ENCODE results near the gene BMPR1A. TPM values are rescaled to one million over a fixed set of nuclear protein-coding genes. Genes with fewer than 3 reads are reported as not detected.

Gene BMPR1A
- total RNA-seq, 4 donors from 2014 or later, result 29.3 to 45.2 (median 38.0) TPM

DNA sequence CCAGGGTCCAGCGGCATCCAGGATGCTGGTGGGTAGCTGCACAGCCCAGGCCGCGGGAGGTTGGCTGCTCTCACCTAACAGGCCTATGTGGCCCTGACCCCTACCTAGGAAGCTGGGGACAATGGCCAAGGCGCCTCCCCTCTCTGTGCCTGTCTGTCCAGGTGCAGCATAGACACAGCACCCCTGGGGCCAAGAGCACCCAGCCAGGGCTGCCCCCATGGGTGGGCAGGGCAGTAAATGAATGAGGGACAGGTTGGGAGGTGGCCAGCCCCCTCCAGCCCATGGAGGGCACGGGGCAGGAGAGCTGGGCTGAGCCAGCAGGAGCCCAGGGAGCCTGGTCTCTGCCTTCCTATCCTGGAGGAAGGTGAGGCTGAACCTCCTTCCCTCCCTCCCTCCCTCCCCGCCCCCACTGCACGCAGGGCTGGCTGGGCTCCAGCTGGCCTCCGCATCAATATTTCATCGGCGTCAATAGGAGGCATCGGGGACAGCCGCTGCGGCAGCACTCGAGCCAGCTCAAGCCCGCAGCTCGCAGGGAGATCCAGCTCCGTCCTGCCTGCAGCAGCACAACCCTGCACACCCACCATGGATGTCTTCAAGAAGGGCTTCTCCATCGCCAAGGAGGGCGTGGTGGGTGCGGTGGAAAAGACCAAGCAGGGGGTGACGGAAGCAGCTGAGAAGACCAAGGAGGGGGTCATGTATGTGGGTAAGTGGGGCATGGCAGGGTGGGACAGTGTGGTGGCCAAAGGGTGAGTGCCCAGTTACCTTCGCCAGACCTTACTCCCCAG is 201.9 kb downstream of the BMPR1A start, which contains the start of gene SNCG:
SNCG (plus strand) TSS at position 484 of the 785 bp plus-strand sequence; CDS start at position 583, 99 bp downstream.
- 45% methylated on average over 11 of the region's 22 CpGs; no CpG with 5 or more reads in 1 of the 2 donors for WGBS, 2 donors (ENCODE audit: low coverage in 1 of 2)
- Histone ChIP-seq H3K27ac (peak within 1 kb of the TSS; percentile 43 to 69 (median 58)), H3K4me3 (peak within 1 kb of the TSS in 1 of 4 donors; percentile 2), H3K9me3 (no peaks in the 10 kb centered on the region), H3K27me3 (no peaks in the 10 kb centered on the region), H3K4me1 (peaks cover 0 to 31% (median 13%) of the 10 kb centered on the region in 4 donors), H3K36me3 (no peaks in the 10 kb centered on the region)
- TF ChIP-seq, protein P1, sequence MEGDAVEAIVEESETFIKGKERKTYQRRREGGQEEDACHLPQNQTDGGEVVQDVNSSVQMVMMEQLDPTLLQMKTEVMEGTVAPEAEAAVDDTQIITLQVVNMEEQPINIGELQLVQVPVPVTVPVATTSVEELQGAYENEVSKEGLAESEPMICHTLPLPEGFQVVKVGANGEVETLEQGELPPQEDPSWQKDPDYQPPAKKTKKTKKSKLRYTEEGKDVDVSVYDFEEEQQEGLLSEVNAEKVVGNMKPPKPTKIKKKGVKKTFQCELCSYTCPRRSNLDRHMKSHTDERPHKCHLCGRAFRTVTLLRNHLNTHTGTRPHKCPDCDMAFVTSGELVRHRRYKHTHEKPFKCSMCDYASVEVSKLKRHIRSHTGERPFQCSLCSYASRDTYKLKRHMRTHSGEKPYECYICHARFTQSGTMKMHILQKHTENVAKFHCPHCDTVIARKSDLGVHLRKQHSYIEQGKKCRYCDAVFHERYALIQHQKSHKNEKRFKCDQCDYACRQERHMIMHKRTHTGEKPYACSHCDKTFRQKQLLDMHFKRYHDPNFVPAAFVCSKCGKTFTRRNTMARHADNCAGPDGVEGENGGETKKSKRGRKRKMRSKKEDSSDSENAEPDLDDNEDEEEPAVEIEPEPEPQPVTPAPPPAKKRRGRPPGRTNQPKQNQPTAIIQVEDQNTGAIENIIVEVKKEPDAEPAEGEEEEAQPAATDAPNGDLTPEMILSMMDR (IDR thresholded peaks at IDR 0.05), result no peak
- TF ChIP-seq POLR2AphosphoS5 (IDR thresholded peaks at IDR 0.05) (no peak), EP300 (IDR thresholded peaks at IDR 0.05; ENCODE audit: low read depth) (no peak), POLR2A (IDR thresholded peaks at IDR 0.05) (no peak)
- DNase-seq, result no peak
- in situ Hi-C loops (cut with MboI; ENCODE audit: low pct_ligation_motif_present in 1 of 4, low pct_unique_long_range_greater_than_20kb in 1 of 4, low sequenced_read_pairs in 3 of 4) (no loop called here), intact Hi-C loops (cut with DNase I; ENCODE audit: low total_unique reads) (no loop called here)

DNA sequence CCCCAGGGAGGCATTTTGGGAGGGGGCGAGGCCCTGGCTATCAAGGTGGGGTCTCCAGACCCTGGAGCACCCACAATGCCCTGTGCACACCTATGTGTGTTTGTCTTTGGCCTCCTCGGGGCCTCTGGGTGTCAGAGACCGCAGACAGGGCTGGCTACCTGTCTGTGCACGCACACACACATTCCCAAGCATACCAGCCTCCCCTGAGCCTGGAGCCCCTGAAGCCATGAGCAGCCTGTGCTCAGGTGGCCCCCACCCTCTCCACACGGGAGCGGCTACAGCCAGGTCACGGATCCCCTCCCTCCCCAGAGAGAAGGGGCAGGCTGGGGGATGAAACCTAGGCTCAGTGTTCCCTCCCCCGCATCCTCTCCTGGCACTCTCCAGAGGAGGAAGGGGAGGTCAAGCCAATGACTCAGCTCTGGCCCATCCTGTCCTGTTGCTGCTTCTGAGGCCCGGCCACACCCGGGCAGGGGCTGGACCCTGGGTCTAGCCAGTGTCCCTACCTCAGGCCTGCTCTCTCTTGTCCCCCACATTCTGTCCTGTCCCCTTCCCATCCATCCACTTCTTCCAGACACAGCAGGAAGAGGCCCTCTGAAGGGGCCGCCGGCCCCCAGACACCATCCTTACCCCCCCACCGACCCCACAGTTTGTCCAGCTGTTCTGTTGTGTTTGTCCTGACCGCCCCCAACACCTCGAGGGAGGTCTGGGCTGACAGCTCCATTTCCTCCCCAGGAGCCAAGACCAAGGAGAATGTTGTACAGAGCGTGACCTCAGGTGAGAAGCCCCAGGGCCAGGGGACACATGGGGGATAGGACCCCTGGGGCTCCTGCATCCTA is 202.7 kb downstream of the BMPR1A start:
- in situ Hi-C loops (cut with MboI; ENCODE audit: low pct_ligation_motif_present in 1 of 4, low pct_unique_long_range_greater_than_20kb in 1 of 4, low sequenced_read_pairs in 3 of 4) (no loop called here), intact Hi-C loops (cut with DNase I; ENCODE audit: low total_unique reads) (no loop called here)
- Histone ChIP-seq H3K4me3 (peak overlapping the region in 1 of 4 donors; percentile 2), H3K4me1 (peaks cover 0 to 26% (median 9%) of the 10 kb centered on the region in 4 donors), H3K27ac (peak overlapping the region; percentile 33 to 69 (median 46)), H3K36me3 (no peaks in the 10 kb centered on the region), H3K9me3 (no peaks in the 10 kb centered on the region), H3K27me3 (no peaks in the 10 kb centered on the region)
- TF ChIP-seq POLR2A (IDR thresholded peaks at IDR 0.05) (no peak), POLR2AphosphoS5 (IDR thresholded peaks at IDR 0.05) (no peak), EP300 (IDR thresholded peaks at IDR 0.05; ENCODE audit: low read depth) (no peak)
- TF ChIP-seq, protein P1 (IDR thresholded peaks at IDR 0.05), result no peak
- DNase-seq, result no peak
- 57% methylated on average over 14 of the region's 16 CpGs; no CpG with 5 or more reads in 1 of the 2 donors for WGBS, 2 donors (ENCODE audit: low coverage in 1 of 2)

DNA sequence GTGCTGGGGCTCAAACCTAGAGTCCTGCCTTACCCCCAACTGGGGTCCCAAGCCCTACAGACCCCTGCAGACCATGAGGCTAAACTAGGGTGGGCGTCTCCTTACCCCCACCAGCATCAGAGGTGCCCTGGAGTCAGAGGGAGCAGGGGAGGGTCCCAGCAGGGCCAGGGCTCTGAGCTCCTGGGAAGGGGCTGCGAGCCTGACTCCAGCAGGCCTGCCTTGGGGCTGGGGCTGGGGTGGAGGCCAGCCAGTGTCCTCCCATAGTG is 203.3 kb downstream of the BMPR1A start:
- H3K4me3 ChIP-seq, result no peak overlapping the region
- H3K36me3 ChIP-seq, result no peaks in the 10 kb centered on the region
- no peaks in the 10 kb centered on the region for H3K9me3 ChIP-seq
- peaks cover 0 to 21% (median 7%) of the 10 kb centered on the region in 4 donors for H3K4me1 ChIP-seq
- no peaks in the 10 kb centered on the region for H3K27me3 ChIP-seq
- DNase-seq, result no peak
- H3K27ac ChIP-seq, result peak overlapping the region in 2 of 4 donors; percentile 8 to 46
- intact Hi-C loops (cut with DNase I; ENCODE audit: low total_unique reads), result no loop called here
- in situ Hi-C loops (cut with MboI; ENCODE audit: low pct_ligation_motif_present in 1 of 4, low pct_unique_long_range_greater_than_20kb in 1 of 4, low sequenced_read_pairs in 3 of 4), result no loop called here
- WGBS, 2 donors (ENCODE audit: low coverage in 1 of 2), result 86% methylated on average over 2 of the region's 2 CpGs; no CpG with 5 or more reads in 1 of the 2 donors
- TF ChIP-seq POLR2A (IDR thresholded peaks at IDR 0.05) (no peak), POLR2AphosphoS5 (IDR thresholded peaks at IDR 0.05) (no peak), EP300 (IDR thresholded peaks at IDR 0.05; ENCODE audit: low read depth) (no peak)
- TF ChIP-seq, protein P1 (IDR thresholded peaks at IDR 0.05), result no peak
